Measurements from ENCODE around the gene PKDCC.
"Not testable (repeated sequence)": the region's sequence is repeated elsewhere in the genome, so short reads cannot be mapped to it uniquely, and the experiment has no call there.

PKDCC gene

GRCh38 chr2:42030829-42031228 lies 17.0 kb upstream of the PKDCC start:
- DNase-seq (ENCODE audit: low read depth in 2 of 2), result no peak

DNA sequence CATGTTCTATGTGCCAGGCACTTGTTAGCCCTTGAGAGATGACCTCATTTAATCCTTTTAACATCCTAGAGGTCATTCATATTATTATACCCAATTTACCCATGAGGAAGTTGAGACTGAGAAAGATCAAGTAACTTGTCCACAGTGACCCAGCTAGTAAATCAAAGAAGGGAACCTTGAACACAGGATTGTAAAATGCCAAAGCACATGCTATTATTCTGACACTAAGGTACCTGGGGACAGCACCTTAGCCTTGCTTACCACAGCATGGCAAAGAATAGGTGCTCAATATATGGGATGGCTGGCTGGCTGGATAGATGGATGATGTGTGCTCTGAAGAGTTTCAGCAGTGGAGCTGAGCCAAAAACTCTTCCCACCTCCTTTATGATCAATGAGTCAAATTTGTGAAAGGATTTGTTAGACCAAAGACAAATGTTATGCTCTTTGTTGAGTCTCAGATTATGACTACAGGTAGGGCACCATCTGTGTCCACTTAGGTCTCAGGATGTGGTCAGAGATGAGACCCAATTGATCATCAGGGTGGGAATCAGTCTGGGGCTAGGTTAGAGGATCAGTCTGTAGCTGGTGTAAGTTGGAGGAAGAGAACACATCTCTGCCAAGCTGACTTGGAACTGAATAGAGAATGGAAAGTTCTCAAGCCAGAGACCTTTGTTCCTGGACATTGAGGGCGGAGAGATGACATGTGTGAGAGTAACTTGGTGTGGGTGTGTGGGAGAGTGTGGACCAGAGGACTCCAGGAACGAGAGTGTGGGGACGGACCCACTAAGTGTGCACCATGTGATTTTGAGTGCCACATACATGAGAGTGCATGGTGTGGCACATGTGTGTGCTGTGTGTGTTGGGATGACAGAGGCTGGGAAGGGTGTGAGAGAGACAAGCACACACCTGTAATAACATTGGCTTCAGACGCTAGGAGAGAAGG lies 16.3 kb upstream of the PKDCC start:
- no peak for DNase-seq (ENCODE audit: low read depth in 2 of 2)

DNA sequence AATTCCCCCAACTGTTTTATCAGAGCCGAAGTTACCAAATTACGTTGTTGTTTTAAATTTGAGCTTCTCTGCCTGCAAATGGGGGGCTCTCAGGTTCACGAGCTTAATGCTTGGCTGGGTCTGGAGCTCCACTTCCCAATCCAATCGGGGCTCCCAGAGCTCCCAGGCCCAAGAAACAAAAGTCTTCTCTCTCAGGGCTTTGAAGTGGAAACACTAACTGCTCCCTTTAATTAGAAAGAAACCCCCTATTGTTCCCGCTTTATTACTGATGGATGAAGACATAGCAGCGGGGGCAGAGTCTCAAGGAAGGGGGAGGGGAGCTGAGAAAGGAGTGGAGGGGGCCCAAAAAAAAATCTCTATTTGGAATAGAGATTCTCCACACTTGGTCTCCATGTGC lies 15.6 kb upstream of the PKDCC start:
- no peak for DNase-seq (ENCODE audit: low read depth in 2 of 2)

GRCh38 chr2:42032745-42033144 lies 15.1 kb upstream of the PKDCC start:
- no peak for DNase-seq (ENCODE audit: low read depth in 2 of 2)

- not testable (repeated sequence) for DNase-seq (ENCODE audit: low read depth in 2 of 2)
Measured at GRCh38 chr2:42034096-42034495, 13.7 kb upstream of the PKDCC start.

- DNase-seq (ENCODE audit: low read depth in 2 of 2), result peak in 1 of 2 experiments; percentile 38
Measured at GRCh38 chr2:42035241-42035640, 12.6 kb upstream of the PKDCC start.

DNA sequence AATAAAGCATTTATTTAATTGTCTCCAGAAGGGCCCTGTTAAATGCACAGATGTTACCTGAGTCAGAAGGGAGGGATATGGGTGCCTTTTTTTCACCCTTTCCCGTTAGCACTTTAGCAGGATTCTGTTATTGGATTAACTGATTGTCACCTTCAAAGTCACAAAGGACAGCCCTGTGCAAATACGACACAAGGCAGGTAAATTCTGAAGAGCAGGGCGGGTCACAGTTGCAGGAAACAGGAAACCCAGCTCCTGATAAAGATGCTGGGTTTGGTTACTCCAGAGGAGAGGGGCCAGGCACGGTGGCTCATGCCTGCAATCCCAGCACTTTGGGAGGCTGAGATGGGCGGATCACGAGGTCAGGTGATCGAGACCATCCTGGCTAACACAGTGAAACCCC lies 11.4 kb upstream of the PKDCC start:
- no peak for DNase-seq (ENCODE audit: low read depth in 2 of 2)

DNA sequence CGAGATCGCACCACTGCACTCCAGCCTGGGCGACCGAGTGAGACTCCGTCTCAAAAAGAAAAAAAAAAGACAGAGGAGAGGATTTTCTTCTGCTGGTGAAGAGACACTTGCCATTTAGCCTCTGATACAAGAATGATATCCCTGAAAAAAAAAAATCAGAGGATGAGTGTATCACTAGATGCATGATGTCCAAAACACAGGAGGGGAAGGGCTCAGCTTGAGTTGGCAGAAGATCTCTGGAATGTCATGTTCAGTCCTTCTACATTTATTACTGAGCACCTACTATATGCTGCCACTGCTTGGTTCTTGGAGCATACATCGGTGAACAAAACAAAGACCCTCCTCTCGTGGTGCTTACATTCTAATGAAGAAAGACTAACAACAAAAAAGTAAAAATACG lies 10.9 kb upstream of the PKDCC start:
- DNase-seq (ENCODE audit: low read depth in 2 of 2), result no peak

DNA sequence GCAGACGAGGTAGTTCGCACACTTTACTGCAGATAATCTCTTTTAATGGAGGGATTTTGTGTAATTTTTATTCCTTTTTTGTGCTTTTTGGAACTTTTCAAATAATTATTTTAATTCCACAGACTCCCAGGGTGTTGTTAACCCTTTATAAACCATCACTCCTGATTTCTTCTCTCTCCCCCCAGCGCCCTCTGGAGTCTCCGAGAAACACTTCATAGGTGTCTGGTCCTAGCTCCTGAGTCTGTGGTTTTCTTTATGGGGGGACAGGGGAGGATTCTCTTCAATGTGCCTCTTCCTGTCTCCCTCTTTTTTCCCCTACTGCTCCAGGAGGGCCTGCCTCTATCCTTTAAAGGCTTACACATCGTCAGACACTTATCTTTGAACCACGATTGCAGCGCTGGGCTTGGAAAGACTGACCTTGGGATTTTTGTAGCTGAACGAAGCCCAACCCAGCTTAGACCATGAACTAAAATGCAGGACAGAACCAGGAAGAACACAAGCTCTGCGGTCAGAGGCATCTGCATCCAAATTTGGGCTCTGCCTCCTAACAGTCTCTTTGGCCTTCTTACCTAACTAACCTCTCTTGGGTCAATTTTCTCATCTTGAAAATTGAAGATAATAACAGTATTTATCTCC lies 7.1 kb upstream of the PKDCC start:
- no peak for DNase-seq (ENCODE audit: low read depth in 2 of 2)

GRCh38 chr2:42041377-42042127 lies 6.3 kb upstream of the PKDCC start:
- DNase-seq (ENCODE audit: low read depth in 2 of 2), result no peak

GRCh38 chr2:42042631-42043355 lies 5.0 kb upstream of the PKDCC start:
- DNase-seq (ENCODE audit: low read depth in 2 of 2), result no peak

- no peak for DNase-seq (ENCODE audit: low read depth in 2 of 2)
Measured at GRCh38 chr2:42043789-42044394, 3.9 kb upstream of the PKDCC start.

GRCh38 chr2:42044939-42045338 lies 2.9 kb upstream of the PKDCC start:
- DNase-seq (ENCODE audit: low read depth in 2 of 2), result no peak

GRCh38 chr2:42045352-42045751 lies 2.5 kb upstream of the PKDCC start:
- no peak for DNase-seq (ENCODE audit: low read depth in 2 of 2)

- DNase-seq (ENCODE audit: low read depth in 2 of 2), result no peak
Measured at GRCh38 chr2:42045848-42046748, 1.7 kb upstream of the PKDCC start.

DNA sequence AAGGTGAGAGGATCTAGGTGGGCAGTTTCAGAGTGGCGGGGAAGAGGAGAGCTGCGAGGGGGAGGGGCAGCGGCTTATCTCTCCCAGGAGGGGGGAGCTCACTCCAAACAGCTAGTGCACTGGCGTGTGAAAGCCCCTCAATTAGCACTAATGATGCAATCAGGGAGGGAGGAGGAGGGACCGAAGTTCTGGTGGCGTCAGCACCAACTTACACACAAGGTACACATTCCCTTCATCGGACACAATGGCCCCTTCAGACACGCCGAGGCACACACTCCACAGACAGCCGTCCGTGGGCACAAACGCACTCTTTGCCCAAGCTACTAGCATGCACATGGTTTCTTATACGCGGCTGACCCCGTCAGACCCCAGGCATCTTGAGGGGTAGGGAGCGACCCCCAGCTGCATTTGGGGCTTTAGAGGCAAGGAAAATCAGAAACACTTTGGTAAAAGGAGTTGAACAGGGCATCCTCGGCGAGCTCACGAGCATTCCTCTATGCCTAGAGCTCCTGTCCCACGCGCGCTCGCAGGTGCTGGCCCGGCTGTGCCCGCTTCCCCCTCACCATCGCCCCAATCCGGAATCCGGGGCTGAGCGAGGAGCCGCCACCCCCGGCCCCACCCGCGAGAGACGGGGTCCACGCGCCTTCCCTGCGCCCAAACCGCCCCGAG lies 868 bp upstream of the PKDCC start:
- no peak for DNase-seq (ENCODE audit: low read depth in 2 of 2)

DNA sequence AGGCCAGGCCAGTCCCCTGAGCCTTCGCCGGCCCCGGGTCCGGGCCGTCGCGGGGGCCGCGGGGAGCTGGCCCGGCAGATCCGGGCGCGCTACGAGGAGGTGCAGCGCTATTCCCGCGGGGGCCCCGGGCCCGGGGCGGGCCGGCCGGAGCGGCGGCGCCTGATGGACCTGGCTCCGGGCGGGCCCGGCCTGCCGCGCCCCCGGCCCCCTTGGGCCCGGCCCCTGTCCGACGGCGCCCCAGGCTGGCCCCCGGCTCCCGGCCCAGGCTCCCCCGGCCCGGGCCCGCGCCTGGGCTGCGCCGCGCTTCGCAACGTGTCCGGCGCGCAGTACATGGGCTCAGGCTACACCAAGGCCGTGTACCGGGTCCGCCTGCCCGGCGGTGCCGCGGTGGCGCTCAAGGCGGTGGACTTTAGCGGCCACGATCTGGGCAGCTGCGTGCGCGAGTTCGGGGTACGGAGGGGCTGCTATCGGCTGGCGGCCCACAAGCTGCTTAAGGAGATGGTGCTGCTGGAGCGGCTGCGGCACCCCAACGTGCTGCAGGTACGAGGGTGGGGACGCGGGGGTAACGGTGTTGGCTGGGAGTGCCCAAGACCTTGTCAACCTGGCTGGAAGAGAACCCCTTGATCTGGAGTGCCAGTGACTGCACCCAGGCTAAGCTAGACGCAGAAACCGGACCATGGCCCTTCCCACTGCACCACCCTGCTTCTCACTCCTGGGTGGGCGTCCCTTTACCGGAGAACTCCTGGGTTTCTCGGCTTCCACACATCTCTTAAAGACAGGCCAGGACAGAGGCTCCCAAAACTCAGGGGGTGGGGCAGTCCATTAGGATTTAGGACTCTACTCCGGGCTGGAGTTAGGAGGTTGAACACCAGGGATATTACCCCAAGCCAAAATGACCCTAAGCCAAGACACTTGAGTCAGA lies 739 bp downstream of the PKDCC start:
- no peak for DNase-seq (ENCODE audit: low read depth in 2 of 2)

GRCh38 chr2:42049221-42050009 lies 1.6 kb downstream of the PKDCC start:
- DNase-seq (ENCODE audit: low read depth in 2 of 2), result no peak
